ENCODE measurements around the gene RIN1.
"Not testable (repeated sequence)": the region's sequence is repeated elsewhere in the genome, so short reads cannot be mapped to it uniquely, and the experiment has no call there.

Gene RIN1

GRCh38 chr11:66313321-66314185 is 22.7 kb downstream of the RIN1 start:
- TF ChIP-seq, protein P1, sequence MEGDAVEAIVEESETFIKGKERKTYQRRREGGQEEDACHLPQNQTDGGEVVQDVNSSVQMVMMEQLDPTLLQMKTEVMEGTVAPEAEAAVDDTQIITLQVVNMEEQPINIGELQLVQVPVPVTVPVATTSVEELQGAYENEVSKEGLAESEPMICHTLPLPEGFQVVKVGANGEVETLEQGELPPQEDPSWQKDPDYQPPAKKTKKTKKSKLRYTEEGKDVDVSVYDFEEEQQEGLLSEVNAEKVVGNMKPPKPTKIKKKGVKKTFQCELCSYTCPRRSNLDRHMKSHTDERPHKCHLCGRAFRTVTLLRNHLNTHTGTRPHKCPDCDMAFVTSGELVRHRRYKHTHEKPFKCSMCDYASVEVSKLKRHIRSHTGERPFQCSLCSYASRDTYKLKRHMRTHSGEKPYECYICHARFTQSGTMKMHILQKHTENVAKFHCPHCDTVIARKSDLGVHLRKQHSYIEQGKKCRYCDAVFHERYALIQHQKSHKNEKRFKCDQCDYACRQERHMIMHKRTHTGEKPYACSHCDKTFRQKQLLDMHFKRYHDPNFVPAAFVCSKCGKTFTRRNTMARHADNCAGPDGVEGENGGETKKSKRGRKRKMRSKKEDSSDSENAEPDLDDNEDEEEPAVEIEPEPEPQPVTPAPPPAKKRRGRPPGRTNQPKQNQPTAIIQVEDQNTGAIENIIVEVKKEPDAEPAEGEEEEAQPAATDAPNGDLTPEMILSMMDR (conservative IDR thresholded peaks at IDR 0.05) = 0 out of 2 replicates have a peak, but pooled peaks have one; percentile 10
- peak overlapping the region; percentile 69 for H3K27ac ChIP-seq

DNA sequence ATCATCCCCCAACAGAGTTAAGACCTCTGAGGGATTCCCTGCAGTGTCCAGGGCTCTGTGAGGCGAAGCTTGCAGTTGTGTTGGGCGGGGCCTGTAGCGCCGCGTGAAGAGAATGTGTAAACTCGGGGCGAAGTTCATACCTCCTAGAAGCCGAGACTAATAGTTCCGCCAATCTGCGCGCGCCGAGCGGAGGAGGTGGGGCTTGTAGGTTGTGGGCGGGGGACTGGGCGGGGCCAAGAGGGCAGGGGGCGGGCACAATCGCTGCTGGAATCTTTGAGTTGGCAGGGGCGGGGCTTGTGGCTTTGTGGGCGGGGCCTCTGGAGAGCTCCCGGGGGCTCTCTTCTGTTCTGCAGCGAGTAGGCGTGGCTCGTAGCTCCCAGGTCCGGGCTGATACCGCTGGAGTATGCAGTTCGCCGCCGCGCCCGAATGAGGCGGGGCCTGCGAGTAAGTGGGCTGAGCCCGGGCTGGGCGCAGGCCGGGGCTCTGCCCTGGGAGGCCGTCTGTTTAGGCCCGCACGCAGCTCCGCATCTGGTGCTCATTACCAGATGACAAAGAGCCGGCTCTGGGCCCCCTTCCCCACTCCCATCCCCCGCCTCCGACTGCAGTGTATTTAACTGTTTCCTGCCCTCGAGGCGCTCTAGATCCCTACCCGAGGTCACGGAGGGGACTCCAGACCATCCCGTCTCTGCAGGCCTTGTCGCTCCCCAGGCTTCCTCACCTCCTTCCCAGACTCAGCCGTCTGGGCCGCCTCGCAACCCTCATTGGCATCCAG is 23.5 kb downstream of the RIN1 start:
- TF ChIP-seq, protein P1 (conservative IDR thresholded peaks at IDR 0.05) = no peak
- H3K27ac ChIP-seq = peak overlapping the region; percentile 69

DNA sequence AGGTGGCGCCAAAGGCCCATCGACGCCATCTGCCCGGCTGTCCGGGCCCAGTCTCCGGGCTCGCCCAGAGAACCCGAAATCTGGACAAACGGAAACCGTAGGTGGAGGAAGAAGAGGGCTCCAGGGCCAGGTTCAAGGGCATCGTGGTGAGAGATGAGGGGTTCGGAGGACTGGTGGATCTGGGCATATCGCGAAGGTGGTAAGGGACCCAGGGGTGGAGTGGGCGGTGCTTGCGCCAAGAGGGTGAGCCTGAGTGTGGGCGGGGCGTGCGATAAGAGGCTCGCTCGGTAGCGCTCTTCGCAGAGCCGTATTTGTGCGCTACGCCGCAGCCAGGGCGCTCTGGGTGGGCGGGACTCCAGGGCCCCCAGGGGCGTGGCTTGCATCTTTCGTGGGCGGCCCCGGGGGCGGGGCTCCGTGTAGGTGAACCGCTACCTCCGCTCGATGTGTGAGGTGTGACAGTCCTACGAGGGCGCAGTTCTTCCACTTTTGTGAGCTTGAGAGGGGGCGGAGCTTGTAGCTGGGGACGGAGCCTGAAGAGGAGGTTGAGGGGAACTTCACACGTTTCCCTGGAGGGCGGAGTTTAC is 24.2 kb downstream of the RIN1 start:
- H3K27ac ChIP-seq = peak overlapping the region; percentile 69

DNA sequence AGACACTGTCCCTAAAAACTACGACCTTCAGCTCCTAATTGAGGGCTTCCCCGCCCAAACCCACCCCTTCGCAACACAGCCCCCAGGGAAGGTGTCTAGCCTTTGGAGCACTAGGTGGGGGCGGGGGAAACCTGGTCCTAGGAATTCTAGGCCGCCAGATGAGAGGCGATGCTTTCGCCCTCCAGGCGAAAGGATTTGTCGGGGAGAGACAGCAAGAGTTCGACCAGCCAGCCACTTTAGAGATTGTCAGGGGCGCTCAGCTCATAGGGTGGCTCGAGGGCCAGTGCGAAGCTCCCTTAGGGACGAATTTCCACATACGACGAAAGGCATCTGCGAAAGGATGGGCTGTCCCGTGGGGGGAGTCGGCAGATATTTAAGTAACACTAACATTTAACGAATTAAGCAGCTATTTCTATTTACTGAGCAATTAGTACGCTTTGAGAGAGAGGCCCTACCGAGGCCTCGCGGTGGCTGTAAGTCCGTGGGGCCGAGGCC is 24.7 kb downstream of the RIN1 start:
- TF ChIP-seq, protein P1 (conservative IDR thresholded peaks at IDR 0.05) = peak; percentile 81; the same call in 1 of the 2 replicates
- H3K27ac ChIP-seq = peak overlapping the region; percentile 69

More for the DNA sequence above, 24.2 kb downstream of the RIN1 start:
- TF ChIP-seq, protein P1 (conservative IDR thresholded peaks at IDR 0.05) = peak; percentile 47

GRCh38 chr11:66310803-66311440 is 25.3 kb downstream of the RIN1 start:
- not testable (repeated sequence) for H3K27ac ChIP-seq

DNA sequence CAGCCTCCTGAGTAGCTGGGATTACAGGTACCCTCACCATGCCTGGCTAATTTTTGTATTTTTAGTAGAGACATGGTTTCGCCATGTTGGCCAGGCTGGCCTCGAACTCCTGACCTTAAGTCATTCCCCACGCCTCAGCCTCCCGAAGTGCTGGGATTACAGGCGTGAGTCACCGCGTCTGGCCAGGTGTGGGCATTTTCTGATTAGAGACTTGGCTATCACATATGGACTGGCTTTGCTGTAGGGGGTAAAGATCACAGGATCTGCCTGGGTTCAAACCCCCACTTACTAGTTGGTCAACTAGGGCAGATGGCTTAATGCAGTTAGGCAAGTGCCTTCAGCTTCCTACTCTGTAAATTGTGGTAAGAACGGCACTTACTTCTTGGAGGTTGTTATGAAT is 25.9 kb downstream of the RIN1 start:
- TF ChIP-seq, protein P1 (conservative IDR thresholded peaks at IDR 0.05) = no peak
- H3K27ac ChIP-seq = no peak overlapping the region

DNA sequence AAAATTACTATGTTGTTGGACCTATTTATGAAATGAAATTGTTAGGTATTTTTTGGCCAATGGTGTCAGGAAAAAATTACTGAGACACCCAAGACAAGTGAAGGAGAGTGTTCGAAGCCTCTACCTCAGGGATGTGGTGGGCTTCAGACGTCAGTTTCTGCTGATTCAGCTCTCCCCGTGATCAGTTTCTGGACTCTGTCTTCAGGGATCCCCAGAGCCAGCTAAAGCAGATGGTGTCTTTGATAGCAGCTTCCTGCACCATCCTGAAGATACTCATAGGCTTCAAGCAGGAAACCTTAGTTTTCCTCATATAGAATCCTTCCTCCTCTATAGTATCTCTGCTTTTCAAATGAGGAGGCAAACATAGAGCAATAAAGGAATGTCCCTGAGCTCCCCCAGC is 26.8 kb downstream of the RIN1 start:
- H3K27ac ChIP-seq = no peak overlapping the region
- TF ChIP-seq, protein P1 (conservative IDR thresholded peaks at IDR 0.05) = no peak
